ENCODE results near the gene GZMH.

DNA sequence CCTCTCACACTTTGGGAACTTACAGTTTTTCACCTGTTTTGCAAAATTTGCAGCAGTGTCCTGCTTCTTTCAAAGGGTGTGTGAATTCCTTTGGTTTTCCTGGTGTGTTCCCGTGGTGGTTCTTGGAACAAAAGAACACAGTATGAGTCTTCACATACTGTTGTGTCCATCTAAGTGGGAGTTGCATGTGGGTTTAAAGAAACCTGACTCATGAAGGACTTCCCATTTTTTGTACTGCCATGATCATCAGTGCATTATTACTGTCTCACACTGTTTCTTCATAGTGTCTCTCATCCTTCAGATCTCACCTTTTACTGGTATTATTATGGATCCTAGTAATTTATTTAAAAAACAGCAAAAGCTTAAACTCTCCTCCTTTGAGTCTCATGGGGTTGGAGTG is 3.8 kb upstream of the GZMH start:
- no peak for TF ChIP-seq EZH2 (IDR thresholded peaks at IDR 0.05; ENCODE audit: borderline replicate concordance, low read length)
- TF ChIP-seq, protein P1, sequence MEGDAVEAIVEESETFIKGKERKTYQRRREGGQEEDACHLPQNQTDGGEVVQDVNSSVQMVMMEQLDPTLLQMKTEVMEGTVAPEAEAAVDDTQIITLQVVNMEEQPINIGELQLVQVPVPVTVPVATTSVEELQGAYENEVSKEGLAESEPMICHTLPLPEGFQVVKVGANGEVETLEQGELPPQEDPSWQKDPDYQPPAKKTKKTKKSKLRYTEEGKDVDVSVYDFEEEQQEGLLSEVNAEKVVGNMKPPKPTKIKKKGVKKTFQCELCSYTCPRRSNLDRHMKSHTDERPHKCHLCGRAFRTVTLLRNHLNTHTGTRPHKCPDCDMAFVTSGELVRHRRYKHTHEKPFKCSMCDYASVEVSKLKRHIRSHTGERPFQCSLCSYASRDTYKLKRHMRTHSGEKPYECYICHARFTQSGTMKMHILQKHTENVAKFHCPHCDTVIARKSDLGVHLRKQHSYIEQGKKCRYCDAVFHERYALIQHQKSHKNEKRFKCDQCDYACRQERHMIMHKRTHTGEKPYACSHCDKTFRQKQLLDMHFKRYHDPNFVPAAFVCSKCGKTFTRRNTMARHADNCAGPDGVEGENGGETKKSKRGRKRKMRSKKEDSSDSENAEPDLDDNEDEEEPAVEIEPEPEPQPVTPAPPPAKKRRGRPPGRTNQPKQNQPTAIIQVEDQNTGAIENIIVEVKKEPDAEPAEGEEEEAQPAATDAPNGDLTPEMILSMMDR (IDR thresholded peaks at IDR 0.05; ENCODE audit: low read length), result no peak

Data from OCI-LY1 (cell line).